Measurements from ENCODE around the gene CPM.

CPM gene

DNA sequence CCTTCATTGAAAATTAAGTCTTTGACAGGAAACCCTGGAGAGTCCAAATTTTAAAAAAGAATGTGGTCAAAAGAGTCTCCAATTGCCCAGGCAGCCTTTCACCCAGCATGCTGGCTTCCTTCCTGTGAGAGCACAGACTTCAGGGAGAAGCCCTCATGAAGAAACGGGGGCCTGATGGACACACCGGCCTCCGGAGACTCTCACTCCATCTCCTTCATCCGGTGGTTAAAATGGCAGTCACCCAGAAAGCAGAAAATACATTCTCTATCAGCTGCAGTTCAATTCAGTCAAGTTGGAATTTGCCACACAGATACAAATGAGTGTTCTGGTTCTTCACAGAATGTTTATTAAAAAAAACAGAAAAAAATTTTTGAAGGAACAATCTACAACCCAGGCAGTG is 56.5 kb downstream of the CPM start:
- no peak for DNase-seq

DNA sequence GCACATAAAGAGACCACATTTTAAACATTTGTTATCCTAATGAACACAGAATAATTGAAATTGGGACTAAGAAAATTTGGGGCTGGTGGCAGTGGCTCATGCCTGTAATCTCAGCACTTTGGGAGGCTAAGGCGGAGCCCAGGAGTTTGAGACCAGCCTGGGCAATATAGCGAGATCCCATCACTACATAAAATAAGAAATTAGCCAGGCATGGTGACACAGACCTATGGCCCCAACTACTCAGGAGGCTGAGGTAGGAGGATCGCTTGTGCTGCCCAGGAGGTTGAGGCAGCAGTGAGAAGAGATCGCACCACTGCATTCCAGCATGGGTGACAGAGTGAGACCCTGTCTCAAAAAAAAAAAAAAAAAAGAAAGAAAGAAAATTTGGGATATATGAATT is 59.7 kb downstream of the CPM start:
- no peak for DNase-seq

DNA sequence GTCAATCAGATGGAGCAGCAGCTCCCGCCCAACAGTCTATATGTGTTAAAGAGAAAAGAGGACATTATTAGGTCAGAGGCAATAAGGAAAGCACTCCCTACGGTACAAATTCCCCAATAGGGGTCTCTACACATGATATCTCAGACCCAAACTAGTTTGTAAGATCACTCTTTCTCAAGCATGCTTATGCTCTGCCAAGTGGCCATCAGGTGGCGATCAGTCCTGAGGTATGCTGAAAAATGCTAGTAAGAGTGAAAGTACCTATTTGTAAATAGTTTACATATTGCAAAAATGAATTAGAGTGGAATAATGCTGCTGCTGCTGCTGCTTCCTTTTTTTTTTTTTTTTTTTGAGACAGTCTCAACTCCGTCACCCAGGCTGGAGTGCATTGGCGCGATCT is 61.0 kb downstream of the CPM start:
- no peak for DNase-seq

DNA sequence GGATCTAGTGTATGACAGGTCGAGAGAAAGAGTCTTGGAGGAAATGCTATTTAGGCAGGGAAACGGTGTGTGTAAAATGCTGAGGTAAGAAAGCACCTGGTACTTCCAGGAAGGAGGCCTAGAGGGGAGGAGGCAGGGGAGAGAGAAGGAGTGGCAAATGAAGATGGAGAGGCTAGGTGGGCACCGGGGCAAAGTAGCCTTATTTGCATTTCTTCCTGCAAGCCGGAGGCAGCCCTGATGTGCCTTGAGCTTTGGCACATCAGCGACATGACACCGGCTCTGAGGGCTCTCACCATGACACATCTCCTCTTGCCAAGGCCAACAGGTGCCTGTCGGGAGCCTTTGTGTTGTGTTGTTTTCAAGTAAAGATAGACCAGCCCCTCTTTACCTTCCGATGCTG is 61.6 kb downstream of the CPM start:
- DNase-seq = no peak

DNA sequence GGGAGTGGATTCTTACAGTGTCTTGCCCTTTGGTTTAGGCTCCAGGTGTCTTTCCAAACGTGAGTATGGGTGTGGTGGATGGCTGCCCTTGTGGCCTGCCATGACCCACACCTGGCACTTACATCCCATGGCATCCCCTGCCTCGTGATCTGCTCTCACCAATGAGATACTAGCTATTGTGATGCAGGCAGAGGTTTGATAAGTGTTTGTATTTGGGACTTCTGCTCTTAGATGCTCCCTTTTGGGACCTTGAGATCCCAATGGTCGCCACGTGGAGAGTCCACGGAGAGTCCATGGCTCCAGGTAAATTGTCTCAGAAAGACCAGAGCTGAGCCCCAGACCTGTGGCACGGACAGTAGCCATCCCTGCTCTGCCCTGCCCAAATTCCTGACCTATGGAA is 62.5 kb downstream of the CPM start:
- no peak for DNase-seq

DNA sequence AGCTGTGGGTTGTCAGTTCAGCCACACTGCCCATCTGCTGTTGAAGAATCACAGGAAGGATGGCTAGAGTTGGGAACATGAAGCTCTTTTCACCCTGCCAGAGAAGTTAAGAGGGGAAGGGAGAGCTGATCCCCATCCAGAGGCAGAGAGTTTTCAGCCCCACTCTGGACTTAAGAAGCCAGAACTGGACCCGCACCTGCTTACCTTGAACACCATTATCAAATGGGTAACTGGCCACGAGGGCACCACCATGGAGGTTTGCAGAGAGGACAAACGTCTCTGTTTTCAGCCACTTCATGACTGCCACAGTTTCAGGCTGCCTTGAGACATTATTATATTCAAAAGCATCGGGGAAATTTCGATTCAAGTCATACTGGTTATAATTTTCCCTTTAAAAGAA is 63.0 kb downstream of the CPM start:
- DNase-seq = no peak

DNA sequence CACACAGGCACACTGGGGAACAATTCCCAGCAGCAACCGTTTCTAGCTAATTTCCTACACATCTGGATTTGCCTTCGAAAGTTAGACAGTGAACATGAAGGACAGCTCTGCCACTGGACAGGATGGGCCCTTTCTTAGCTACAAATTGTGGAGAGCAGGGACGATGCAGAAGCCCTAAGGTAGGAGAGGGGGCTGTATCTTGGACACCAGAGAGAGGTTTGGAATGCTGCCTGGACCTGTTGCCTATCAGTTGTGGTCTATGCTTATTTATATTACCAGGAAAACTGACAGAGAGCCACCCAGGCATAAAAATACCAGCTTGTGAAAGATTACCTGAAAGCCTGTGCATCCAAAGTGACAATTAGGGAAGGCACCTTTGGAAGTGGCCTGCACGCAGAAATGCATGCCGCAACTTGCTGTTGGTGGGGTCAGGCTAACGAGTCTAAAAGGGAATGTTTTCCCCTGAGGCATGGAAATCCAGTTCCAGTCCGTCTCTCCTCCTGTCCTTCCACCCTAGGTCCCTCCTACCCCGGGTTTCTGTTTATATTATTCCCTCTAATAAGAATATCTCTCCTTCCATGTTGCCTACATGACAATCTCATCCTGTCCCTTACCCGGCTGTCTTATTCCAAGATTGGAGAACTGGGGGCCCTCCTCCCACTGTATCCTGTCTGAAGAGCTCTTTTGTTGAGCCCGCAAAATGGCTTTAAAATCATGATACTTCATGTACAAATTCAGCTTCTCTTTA is 64.8 kb downstream of the CPM start:
- DNase-seq = no peak

DNA sequence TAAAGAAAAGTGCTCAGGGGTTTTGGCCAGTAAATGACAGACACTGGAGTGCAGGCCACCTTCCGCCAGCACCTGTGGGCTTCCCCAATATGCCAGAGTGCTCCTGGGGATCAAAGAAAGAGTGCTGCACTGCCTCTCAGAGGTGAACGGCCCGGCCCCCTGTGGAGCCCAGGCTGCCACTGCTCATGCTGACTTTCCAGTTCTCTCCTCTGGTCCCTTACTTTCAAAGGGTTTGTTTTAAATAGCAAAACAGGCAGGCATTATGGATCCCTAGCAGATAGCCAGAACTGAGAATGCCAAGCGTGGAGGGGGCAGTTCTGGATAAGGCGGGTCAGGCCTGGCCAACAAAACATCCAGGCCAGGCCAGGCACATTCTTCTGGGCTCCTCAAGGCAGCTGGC is 65.4 kb downstream of the CPM start:
- DNase-seq = no peak

DNA sequence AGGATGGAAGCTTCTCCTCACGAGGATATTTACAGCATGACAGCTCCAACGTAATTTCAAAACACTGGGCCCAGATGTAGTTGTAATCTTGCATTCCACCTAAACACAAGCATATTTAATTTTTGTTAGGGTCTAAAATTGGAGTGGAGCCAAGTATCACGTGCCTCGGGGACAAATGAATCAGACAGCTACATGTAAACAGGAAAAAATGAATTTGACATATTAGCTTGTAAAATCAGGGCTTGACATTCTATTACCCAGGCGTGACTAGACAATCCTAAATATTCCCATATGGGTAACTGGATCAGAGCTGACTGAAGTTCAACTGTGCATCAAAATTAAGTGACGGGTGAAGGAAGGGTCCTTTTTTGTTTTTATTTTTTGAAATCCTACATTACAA is 66.0 kb downstream of the CPM start:
- DNase-seq = no peak

DNA sequence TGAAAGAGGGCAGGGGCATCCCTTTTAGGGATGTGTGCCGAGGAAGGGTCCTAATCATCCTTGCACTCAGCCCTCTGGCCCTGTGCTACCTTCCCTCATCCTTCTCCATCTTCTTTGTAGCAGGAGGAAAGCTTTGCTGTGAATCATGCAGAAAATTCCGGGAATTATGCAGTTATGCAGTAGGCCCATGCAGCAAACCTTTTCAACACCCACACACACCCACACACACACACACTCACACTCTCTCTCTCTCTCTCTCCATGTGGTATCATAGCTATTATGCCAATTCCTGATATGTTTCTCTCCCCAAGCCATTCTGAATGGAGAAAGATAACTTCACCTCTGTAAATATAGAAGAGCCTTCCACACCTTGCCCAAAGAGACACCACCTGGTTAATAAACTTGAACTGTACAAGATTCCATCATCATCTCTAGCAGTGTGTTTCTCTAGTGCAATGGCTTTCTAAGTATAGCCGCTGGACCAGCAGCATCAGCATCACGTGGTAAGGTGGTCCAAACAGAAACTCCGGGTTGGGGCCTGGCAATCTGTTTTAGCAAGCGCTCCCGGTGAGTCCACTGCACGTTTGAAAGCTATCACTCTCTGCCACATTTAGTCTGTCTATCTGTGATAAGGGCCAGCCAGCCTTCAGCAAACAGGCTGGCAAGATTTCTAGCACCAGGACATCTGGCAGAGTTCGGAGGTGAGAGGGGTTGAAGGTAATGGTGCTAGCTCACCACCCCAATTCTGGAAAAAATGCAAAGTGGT is 67.4 kb downstream of the CPM start:
- DNase-seq = no peak

DNA sequence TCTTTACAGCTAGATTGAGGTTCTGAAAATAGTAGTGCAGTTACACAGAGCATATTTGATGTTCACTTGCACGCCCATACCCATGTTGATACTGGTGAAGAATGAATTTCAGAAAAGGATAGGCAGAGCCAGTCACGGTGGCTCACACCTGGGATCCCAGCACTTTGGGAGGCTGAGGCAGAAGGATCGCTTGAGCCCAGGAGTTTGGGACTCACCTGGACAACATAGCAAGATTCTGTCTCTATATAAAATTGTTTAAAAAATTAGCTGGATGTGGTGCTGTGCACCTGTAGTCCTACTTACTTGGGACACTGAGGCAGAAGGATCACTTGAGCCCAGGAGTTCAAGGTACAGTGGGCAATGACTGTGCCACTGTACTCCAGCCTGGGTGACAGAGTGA is 68.4 kb downstream of the CPM start:
- no peak for DNase-seq

DNA sequence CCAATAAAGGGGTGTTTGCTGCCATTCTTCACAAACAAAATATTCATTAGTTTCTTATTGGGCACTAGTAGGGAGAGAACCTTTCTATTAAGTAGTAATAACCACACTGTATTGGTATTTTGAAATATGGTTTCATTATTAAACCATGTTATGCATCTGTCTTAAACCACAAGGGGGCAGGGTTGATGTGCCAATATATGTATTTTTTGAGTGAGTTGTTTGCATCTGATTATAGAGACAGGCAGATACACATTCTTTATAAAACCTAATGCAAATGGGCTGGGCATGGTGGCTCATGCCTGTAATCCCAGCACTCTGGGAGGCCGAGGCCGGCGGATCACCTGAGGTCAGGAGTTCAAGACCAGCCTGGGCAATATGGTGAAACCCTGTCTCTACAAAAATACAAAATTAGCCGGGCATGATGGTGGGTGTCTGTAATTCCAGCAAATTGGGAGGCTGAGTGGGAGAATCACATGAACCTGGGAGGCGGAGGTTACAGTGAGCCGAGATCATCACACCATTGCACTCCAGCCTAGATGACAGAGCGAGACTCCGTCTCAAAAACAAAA is 69.0 kb downstream of the CPM start:
- DNase-seq = peak; percentile 27

DNA sequence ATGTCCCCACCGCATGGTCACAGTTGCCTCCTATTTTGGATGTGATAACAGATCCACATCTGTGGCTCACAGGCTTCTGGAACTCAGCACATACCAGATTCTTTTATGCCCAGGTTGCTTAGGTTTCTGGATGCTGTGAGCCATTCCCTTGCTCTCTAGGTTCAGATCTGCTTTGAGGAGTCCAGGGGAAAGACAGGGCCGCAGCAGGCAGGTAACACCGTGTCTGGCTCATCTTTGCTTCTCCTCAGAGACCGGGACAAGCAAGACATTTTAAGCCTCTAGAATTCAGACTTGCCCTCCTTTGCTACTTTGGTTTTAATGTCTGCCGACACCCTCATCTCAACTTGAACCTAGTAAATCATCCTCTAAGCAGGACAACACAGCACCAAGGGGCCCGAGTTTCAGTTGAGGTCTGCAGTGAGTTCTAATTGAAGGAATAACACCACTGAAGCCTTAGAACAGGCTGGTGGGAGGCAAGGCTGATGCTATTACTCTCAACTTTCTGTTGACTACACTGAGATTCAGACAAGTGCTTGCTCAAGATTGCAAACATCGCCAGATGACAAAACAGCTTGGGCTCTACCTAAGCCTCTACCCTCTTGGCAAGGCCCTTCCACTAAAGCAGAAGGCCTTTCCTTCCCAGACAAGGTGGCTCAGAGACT is 69.7 kb downstream of the CPM start:
- DNase-seq = no peak

DNA sequence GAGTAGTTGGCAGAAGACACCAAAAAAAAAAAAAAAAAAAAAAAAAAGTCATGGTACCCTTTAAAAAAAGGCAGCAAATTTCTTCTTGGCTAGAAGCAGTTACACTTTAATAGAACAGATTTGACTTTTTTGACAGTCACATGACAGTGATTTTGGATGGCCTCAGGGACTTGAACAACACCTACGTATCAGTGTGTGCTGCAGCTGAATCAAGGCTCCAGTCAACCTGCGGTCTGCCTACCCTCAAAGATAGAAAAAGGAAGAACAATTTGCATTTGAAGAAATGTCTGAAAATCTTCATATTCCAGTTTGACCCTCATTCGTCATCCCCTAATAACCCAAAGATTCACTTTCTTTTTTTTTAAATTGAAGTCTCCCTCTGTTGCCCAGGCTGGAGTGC is 71.1 kb downstream of the CPM start:
- no peak for DNase-seq

DNA sequence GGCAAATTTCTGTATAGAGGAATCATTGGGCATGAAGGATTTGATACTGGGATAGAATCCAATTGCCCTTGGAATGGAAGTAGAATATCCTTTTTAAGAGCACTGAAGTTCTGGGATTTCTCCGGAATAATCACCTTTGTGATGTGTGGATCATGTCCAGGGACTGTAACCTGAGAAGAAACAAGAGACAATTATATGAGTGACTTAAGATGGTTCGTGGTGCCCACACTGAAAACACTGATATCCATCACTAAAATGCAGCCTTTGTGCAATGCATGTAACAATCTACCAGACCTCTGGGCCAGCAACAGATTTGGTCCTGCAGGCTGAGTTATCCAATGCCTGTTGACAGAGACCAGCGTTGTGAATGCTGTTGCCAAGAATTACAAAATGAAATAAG is 76.5 kb downstream of the CPM start:
- no peak for DNase-seq

DNA sequence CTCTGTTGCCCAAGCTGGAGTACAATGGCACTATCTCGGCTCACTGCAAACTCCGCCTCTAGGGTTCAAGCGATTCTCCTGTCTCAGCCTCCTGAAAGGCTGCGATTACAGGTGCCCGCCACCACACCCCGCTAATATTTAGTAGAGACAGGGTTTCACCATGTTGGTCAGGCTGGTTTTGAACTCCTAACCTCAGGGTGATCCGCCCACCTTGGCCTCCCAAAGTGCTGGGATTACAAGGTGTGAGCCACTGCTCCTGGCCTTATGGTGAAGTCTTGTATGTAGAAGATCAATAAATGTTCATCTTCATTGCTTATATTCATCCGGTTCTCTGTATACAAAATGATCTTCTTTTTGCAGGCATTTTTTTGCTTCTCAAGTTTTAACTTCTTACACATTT is 77.2 kb downstream of the CPM start:
- no peak for DNase-seq

DNA sequence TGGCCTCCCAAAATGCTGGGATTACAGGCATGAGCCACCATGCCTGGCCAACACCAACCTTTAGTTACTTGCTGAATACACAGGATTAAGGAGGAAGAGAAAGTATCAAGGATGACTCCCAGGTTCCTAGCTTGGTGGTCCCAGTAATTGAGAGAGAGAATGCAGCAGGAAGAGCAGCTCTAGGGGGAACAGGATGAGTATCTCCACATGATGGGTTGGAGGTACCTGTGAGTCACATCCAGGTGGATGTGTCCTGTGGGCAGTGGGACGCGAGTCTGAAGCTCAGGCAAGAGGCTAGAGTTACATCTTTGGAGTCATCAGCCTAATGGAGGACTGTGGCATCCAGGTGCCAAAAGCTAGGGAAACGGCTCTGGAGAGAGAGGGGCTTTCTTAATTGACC is 77.9 kb downstream of the CPM start:
- no peak for DNase-seq

DNA sequence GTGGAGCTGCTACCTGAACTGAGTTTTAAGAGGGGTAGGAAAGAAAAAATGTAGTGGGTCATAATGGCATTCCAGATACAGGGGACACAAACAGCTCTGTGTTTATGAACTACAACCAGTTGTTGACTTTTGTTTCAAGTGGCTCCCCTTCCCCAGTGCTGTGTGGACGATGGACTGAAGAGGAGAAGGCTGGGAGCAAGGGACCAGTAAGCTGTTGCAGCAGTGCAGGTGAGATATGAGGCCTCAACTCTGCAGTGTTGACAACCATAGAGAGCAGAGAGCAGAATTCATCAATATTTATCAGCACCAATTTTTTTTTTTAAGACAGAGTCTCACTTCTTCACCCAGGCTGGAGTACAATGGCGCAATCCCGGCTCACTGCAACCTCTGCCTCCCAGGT is 78.4 kb downstream of the CPM start:
- DNase-seq = no peak

DNA sequence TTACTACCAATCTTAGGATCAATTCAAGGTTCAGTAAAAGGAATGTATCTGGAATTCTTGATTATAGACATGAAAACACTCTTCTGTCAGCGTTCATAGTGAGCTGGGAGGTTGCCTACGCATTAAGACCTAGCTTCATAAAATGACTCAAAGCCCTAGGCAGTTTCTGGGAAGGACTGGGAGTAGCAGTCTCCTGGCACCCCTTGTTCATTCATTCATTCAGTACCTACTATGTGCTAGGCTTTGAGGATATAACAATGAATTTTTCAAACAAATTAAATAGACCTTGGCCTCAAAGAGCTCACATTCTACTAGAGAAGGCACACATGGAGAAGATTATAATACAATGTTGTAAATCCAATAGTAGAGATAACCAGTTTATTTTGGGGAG is 78.9 kb downstream of the CPM start:
- DNase-seq = no peak

DNA sequence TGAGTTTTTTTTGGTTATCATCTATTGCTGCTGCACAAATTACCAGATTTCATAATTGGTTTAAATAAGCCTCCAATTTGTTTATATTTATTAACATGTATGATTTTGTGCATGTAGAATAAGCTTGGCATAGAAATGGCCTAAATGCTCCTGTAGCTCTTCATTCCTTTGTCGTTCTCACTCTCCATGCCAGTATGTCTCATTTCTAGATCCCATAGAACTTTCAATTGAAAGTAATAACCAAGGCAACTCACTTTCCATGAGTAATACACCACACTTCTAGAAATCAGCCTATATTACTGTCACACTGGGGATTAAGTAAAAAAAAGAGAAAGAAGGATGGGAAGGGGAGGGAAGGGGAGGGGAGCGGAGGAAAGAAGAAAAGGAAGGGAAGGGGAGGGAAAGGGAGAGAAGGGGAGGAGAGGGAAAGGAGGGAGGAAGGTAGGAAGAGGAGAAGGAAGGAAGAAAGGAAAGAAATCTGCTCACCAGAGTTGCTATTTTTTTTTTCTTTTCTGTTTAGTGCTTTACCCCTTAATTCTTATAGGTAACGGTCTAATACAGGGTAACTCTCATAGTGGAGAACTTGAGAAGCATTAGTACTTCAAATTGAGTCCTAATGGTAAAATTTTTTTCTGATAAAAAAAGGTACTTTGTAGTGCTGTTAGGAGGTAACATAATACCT is 79.4 kb downstream of the CPM start:
- no peak for DNase-seq

DNA sequence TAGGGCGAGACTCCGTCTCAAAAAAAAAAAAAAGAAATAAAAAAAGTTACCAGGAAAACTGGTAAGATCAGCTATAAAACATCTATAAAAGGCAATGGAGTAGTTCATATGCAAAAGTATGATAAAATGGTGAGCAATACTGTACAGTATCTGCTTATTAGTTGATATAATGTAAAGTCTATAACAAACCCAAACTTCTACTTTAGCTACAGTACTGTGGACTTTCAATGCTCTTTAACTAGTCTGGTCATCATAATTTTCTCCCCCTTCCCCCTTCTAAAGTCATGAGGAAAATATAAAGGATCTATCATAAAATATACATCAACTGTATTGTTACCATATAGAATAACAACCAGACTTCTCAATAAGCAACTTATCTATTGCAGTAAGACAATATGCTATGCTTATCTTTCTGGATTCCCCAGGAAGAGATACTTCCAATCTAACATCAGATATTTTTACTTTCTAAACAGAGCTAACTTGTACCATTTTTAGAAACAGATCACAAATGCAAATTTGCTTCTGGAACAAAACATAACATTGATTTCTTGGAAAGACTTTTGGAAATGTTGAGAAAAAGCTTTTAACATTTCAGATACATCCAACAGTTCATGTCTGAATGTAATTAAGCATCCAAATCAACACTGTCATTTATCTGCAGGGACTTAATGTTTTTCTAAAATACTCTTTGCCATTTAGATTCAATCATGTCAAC is 81.2 kb downstream of the CPM start:
- no peak for DNase-seq

DNA sequence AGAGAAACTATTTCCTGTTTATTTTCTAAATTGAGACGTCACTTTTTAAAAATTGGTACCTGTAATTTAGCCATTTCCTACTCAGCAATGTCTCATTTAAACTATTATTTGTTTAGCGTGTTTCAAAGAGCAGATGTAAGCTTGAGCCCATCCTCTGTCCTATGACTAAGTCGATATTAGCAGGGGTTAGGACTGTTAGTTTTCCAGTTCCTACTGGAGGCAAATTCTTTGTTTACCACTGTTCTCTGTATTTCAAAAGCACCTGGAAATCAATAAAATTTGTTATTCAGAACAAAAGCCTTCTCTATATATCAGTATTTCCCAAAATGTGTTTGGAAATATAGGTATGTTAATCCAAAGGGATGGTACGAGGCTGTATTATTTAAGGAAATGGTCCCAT is 82.6 kb downstream of the CPM start:
- DNase-seq = no peak

DNA sequence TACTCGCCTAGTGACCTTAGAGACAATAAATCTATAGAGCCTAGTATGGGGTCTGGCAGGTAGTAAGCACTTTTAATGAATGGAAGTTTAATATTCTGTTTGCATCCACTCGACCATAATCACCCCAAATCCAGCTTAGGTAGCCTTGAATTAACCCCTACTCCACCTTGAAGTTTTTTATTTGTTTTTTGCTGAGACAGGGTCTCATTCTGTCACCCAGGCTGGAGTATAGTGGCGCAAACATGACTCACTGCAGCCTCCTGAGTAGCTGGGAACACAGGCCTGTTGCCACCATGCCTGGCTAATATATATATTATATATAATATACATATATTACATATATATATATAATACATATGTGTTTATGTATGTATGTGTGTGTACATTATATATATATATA is 86.2 kb downstream of the CPM start:
- no peak for DNase-seq

All from NCI-H187 treated with DMSO at 0.1 percent for 48 hours (cell line).